Right atrium auricular region (tissue), 2 donors: ENCODE data around the gene IL26. TPM values are rescaled to one million over a fixed set of nuclear protein-coding genes. Genes with fewer than 3 reads are reported as not detected.

Experiments
- DNase-seq: peaks from one replicate; pipeline ENCODE4 v3.0.0-alpha.2; 2019; ENCODE audit warnings: low spot score
- H3K27ac ChIP-seq, 2 donors: fragments of 200-600 bp; sonication (generic); 1 replicate in 1 of 2; 2 replicates in 1 of 2; pipeline ENCODE4 v1.5.1; 2016 to 2019
- H3K27me3 ChIP-seq, 2 donors: fragments of 200-600 bp; sonication (generic); one replicate each; pipeline versions ENCODE4 v1.5.1 to v1.6.0; 2017 to 2019
- H3K36me3 ChIP-seq: fragments of 200-600 bp; sonication (generic); one replicate; pipeline ENCODE4 v1.5.1; 2016
- H3K4me1 ChIP-seq, 2 donors: fragments of 200-600 bp; sonication (generic); one replicate each; pipeline versions ENCODE4 v1.5.1 to v1.6.0; 2017 to 2019
- H3K4me3 ChIP-seq, 2 donors: fragments of 200-600 bp; sonication (generic); 1 replicate in 1 of 2; 2 replicates in 1 of 2; pipeline ENCODE4 v1.5.1; 2017 to 2019; ENCODE audit warnings: mild to moderate bottlenecking in 1 of 2, moderate library complexity in 1 of 2
- H3K9me3 ChIP-seq, 2 donors: fragments of 200-600 bp; sonication (generic); one replicate each; pipeline ENCODE4 v1.5.1; 2019
- CTCF ChIP-seq, 2 donors: fragments of 200-600 bp; sonication (generic); IDR thresholded peaks; one replicate each; pipeline ENCODE4 v1.5.1; 2019; ENCODE audit warnings: antibody characterized with exemption in 2 of 2
- total RNA-seq, 2 donors: library from RNA; depleted of rRNA; stranded (reverse); fragments of >200 nt; gene quantifications; one replicate each; pipeline ENCODE4 v1.1.0, GENCODE V29; 2016

Gene IL26
- total RNA-seq, 2 donors from 2014 or later = not detected

DNA sequence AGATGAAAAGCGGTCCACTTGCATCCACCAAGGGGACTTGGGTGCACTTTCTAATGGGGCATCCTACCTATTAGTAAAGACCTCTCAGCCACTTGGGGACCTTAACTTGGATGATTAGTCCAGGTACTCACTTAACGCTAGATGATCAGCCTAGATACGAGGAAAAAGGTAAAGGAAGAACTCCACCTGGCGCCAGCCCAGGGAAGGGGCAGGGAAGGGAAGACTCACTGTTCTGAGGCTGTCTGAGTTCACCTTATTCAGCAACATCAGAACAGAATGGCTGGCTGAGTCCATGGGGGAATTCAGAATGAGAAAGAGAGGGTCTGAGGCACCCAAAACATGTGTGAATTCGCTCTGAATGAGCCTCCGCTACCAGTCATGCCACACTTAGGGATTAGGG, 20.7 kb upstream of the IL26 start:
- DNase-seq = no peak
- H3K4me1 ChIP-seq = peaks cover 0 to 19% of the 10 kb centered on the region in 2 donors
- no peaks in the 10 kb centered on the region for H3K27me3 ChIP-seq
- no peak overlapping the region for H3K4me3 ChIP-seq
- no peaks in the 10 kb centered on the region for H3K36me3 ChIP-seq
- H3K9me3 ChIP-seq = no peaks in the 10 kb centered on the region
- no peak overlapping the region for H3K27ac ChIP-seq
- TF ChIP-seq CTCF (IDR thresholded peaks at IDR 0.05) = no peak

DNA sequence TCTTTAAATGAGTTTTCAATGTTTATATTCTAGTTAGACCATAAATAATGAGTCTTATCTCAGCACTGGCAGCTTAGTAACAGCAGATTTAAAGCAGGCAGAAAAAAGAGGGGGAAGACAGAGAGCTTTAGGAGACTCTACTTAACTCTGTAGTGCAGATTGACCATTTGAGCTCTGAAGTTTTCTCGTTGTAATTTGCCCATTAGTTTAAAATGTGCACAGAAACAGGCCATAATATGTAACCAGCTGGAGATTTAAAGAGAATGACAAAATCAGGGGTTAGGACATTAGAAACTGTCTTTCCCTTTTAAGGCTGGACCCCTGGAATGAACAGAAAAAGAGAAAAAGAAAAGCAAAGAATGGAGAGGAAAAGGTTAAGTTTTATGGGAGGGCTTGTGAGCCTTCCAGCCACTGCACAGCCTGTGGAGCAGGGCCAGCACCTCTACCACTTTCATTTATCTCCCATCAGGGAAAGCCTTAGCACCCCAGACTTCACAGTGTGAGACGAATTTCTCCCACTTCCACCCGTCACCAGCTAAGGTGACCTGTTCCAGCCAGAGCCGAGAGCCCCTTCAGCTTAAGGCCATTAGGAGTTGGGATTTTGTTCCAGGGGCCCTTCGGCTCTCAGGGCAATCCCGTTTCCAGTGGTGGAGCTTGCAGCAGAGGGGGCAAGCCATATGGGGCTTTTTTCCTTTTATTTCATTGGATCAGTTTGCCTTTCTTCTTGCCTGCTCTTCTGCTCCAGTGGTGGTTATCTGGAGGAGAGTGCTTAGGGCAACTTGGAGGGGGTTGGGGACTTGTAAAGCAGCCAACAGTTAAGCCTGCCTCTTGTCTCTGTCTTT, 19.8 kb upstream of the IL26 start:
- DNase-seq = no peak
- no peaks in the 10 kb centered on the region for H3K36me3 ChIP-seq
- H3K27ac ChIP-seq = peak overlapping the region; percentile 1 to 48
- H3K9me3 ChIP-seq = no peaks in the 10 kb centered on the region
- peak overlapping the region in 1 of 2 donors; percentile 32 for H3K4me3 ChIP-seq
- H3K27me3 ChIP-seq = no peaks in the 10 kb centered on the region
- peaks cover 0 to 29% of the 10 kb centered on the region in 2 donors for H3K4me1 ChIP-seq
- no peak for TF ChIP-seq CTCF (IDR thresholded peaks at IDR 0.05)

DNA sequence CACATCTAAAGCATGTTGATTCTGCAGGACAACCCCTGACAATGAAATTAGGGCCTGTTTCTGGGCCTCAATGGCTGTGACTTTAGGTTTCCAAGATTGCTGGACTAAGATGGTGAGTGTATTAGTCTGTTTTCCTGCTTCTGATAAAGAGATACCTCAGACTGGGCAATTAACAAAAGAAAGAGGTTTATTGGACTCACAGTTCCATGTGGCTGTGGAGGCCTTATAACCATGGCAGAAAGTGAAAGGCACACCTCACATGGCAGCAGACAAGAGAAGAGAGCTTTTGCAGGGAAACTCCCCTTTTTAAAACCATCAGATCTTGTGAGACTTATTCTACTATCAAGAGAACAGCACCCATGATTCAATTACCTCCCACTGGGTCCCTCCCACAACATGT, 17.2 kb upstream of the IL26 start:
- H3K27ac ChIP-seq = no peak overlapping the region

DNA sequence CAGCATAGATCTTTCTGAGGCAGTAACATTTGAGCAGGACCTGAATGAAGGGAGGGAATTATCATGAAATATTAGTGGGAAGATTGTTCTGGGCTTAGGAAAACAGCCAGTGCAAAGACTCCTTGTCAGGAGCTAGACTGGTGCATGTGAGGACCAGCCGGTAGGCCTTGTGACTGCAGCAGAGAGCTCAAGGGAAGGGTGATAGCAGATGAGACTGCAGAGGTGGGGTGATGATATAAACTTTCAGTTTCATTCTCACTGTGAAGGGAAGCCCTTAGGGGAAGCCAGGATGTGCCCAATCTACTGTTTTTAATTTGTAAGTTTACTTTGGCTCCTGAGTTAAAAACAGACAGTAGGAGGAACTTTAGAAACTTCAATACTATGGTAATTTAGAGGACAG, 15.4 kb upstream of the IL26 start:
- Histone ChIP-seq H3K4me1 (peaks cover 0 to 56% of the 10 kb centered on the region in 2 donors), H3K9me3 (no peaks in the 10 kb centered on the region), H3K4me3 (no peak overlapping the region), H3K27ac (no peak overlapping the region), H3K36me3 (no peaks in the 10 kb centered on the region), H3K27me3 (no peaks in the 10 kb centered on the region)
- no peak for TF ChIP-seq CTCF (IDR thresholded peaks at IDR 0.05)
- DNase-seq = no peak

More for the DNA sequence above, 17.2 kb upstream of the IL26 start:
- no peak for DNase-seq
- Histone ChIP-seq H3K27me3 (no peaks in the 10 kb centered on the region), H3K9me3 (no peaks in the 10 kb centered on the region), H3K4me3 (no peak overlapping the region), H3K36me3 (no peaks in the 10 kb centered on the region), H3K4me1 (peaks cover 0 to 46% of the 10 kb centered on the region in 2 donors)
- TF ChIP-seq CTCF (IDR thresholded peaks at IDR 0.05) = no peak

GRCh38 chr12:68240079-68240478, 14.5 kb upstream of the IL26 start:
- Histone ChIP-seq H3K27ac (no peak overlapping the region), H3K9me3 (no peaks in the 10 kb centered on the region), H3K36me3 (no peaks in the 10 kb centered on the region), H3K27me3 (no peaks in the 10 kb centered on the region), H3K4me3 (no peak overlapping the region), H3K4me1 (peaks cover 0 to 48% of the 10 kb centered on the region in 2 donors)
- TF ChIP-seq CTCF (IDR thresholded peaks at IDR 0.05) = no peak
- no peak for DNase-seq
